RWPE1 (cell line): ENCODE results near the gene SYT1.

Experiments used
- CTCF ChIA-PET: fragments of 350-600 bp; sonication (Branson Sonifier 250); formaldehyde crosslinking; extraction: SDS; loops from one replicate; lab custom pipeline; 2021; lab: Yijun Ruan, JAX
- POLR2A ChIA-PET: fragments of 400-600 bp; formaldehyde crosslinking; extraction: SDS; loops from one replicate; lab custom pipeline; 2020; ENCODE audit warnings: antibody characterized with exemption; ENCODE audit not compliant: low non-redundant PET; lab: Yijun Ruan, JAX
- DNase-seq: peaks from one replicate; pipeline ENCODE4 v3.0.0; 2012; ENCODE audit warnings: low spot score
- H3K27ac ChIP-seq: fragments of 450-650 bp; 2 replicates; pipeline ENCODE4 v1.5.1; 2017
- CTCF ChIP-seq: fragments of 450-650 bp; conservative IDR thresholded peaks from 2 replicates; pipeline ENCODE4 v1.5.1; 2017; ENCODE audit warnings: low read depth, mild to moderate bottlenecking

The SYT1 gene

GRCh38 chr12:79327465-79327864, 462.9 kb downstream of the SYT1 start:
- ChIA-PET POLR2A (no interaction called here), CTCF (interaction anchor here (0.6 kb wide), 1 partner anchor 503 kb away, joined by 3 read pairs; no protein-coding TSS in a partner anchor)
- no peak for DNase-seq
- TF ChIP-seq CTCF, result no peak
- no peak overlapping the region for H3K27ac ChIP-seq

- TF ChIP-seq CTCF, result no peak
- ChIA-PET POLR2A (no interaction called here), CTCF (no interaction called here)
- no peak overlapping the region for H3K27ac ChIP-seq
- DNase-seq, result no peak
Measured at GRCh38 chr12:79329933-79330332, 465.4 kb downstream of the SYT1 start.

- ChIA-PET POLR2A (no interaction called here), CTCF (no interaction called here)
- no peak for DNase-seq
- H3K27ac ChIP-seq, result no peak overlapping the region
- no peak for TF ChIP-seq CTCF
Measured at GRCh38 chr12:79331870-79332269, 467.3 kb downstream of the SYT1 start.

- no peak for DNase-seq
- ChIA-PET POLR2A (no interaction called here), CTCF (no interaction called here)
- H3K27ac ChIP-seq, result no peak overlapping the region
- no peak for TF ChIP-seq CTCF
Measured at GRCh38 chr12:79333144-79333543, 468.6 kb downstream of the SYT1 start.

DNA sequence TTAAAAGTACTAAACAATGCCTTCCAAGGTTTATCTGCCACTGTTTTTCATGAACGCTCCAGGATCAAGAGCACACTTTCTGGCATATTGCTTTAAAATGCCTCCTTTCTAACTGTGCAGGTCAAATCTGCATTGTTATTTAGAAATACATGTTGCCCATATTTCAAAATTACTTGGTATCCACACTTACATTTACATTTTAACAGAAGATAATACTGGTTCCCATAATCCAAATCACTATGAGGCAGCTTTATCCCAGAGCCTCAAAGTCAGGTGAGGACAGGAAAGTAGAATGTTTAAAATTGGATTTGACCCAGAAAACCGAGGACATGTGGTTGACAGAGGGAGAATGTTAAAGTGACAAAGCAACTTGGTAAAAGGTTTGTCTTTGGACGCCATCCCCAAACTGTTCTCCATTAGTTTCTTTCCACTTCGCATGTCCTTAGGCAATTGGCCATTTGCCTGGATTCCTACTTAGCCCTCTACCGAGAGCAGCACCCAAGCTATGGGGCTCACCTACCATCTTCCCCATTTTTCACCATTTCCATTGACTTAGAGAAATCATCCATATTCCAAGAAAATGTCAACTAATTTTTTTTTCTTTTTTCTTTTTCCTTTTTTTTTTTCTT, 473.2 kb downstream of the SYT1 start:
- no peak for TF ChIP-seq CTCF
- ChIA-PET CTCF (no interaction called here), POLR2A (no interaction called here)
- no peak for DNase-seq
- no peak overlapping the region for H3K27ac ChIP-seq

- peak; percentile 70 for TF ChIP-seq CTCF
- POLR2A ChIA-PET, result no interaction called here
- no peak overlapping the region for H3K27ac ChIP-seq
- CTCF ChIA-PET, result interaction anchor here (0.5 to 1.2 kb wide), 15 partner anchors 8 to 1164 kb away, joined by 3 to 7 read pairs (median 4); no protein-coding TSS in a partner anchor
- DNase-seq, result peak; percentile 48
Measured at GRCh38 chr12:79344855-79345847, 480.6 kb downstream of the SYT1 start.
